Measurements from ENCODE around the gene KCNK5. TPM values are rescaled to one million over a fixed set of nuclear protein-coding genes. Genes with fewer than 3 reads are reported as not detected.

The KCNK5 gene
- total RNA-seq, 1 donor from 2014 or later, result 0.26 TPM

- TF ChIP-seq, protein P1, sequence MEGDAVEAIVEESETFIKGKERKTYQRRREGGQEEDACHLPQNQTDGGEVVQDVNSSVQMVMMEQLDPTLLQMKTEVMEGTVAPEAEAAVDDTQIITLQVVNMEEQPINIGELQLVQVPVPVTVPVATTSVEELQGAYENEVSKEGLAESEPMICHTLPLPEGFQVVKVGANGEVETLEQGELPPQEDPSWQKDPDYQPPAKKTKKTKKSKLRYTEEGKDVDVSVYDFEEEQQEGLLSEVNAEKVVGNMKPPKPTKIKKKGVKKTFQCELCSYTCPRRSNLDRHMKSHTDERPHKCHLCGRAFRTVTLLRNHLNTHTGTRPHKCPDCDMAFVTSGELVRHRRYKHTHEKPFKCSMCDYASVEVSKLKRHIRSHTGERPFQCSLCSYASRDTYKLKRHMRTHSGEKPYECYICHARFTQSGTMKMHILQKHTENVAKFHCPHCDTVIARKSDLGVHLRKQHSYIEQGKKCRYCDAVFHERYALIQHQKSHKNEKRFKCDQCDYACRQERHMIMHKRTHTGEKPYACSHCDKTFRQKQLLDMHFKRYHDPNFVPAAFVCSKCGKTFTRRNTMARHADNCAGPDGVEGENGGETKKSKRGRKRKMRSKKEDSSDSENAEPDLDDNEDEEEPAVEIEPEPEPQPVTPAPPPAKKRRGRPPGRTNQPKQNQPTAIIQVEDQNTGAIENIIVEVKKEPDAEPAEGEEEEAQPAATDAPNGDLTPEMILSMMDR (IDR thresholded peaks at IDR 0.05; ENCODE audit: insufficient read depth, low read length, severe bottlenecking), result no peak
- no peak for FAIRE-seq
- DNase-seq (ENCODE audit: low read depth), result no peak
- no peak overlapping the region for H3K4me3 ChIP-seq (ENCODE audit: low read depth, low read length)
- H3K27me3 ChIP-seq (ENCODE audit: control insufficient read depth, insufficient read depth, low read length), result peaks cover 2% of the 10 kb centered on the region
- H3K36me3 ChIP-seq (ENCODE audit: control insufficient read depth, insufficient read depth, low read length), result no peaks in the 10 kb centered on the region
Observed at GRCh38 chr6:39152262-39152661, 77.0 kb downstream of the KCNK5 start.

DNA sequence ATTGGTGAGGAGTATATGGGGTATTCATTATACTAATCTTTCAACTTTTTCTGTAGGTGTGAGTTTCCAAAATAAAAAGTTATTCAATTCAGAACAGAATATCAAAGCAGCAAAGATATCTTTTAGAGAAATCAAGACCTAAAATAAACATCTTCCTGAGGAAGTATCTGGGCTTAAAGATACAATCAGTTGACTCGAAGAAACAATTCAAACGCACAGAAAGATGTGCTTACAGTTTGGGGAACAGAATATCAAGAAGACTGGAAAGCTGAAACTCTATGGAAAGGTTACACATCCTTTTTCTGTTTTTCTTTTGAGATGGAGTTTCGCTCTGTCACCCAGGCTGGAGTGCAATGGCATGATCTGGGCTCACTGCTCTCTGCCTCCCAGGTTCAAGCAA lies 78.1 kb downstream of the KCNK5 start:
- no peak for FAIRE-seq
- Histone ChIP-seq H3K36me3 (ENCODE audit: control insufficient read depth, insufficient read depth, low read length) (no peaks in the 10 kb centered on the region), H3K27me3 (ENCODE audit: control insufficient read depth, insufficient read depth, low read length) (peaks cover 4% of the 10 kb centered on the region), H3K4me3 (ENCODE audit: low read depth, low read length) (no peak overlapping the region)
- DNase-seq (ENCODE audit: low read depth), result no peak
- TF ChIP-seq, protein P1 (IDR thresholded peaks at IDR 0.05; ENCODE audit: insufficient read depth, low read length, severe bottlenecking), result no peak

DNA sequence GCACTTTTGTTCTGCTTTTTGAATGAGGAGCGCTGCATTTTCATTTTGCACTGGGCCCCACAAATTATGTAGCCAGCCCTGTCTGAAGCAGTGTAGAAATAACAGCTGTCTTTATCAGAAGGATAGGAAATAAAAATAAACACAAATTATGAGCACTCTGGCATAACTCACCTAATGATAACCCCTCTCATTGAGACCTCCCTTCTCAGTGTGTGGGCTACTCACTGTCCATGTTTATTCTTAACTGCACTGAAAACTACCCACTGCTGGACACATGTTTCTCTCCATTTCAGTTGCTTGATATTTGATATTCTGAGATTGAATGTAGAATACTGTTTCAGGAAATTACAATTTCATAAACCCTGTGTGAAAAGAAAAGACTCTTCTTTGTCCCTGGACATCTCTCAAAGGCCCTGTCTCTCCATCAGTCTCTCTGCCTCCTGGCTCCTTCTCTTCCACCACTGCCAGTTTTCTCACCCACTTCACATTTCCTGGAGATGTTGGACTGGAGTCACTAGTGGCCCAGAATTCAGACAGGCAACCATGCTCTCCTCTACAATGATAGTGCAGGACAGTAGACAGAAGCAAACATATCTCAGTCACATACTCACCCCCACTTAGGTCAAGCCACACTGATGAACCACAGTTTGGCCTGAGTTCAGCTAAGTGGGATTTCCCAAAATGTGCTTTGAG lies 84.6 kb downstream of the KCNK5 start:
- Histone ChIP-seq H3K4me3 (ENCODE audit: low read depth, low read length) (no peak overlapping the region), H3K27me3 (ENCODE audit: control insufficient read depth, insufficient read depth, low read length) (peaks cover 4% of the 10 kb centered on the region), H3K36me3 (ENCODE audit: control insufficient read depth, insufficient read depth, low read length) (no peaks in the 10 kb centered on the region)
- FAIRE-seq, result peak; percentile 77
- DNase-seq (ENCODE audit: low read depth), result no peak
- TF ChIP-seq, protein P1 (IDR thresholded peaks at IDR 0.05; ENCODE audit: insufficient read depth, low read length, severe bottlenecking), result no peak

GRCh38 chr6:39143238-39143930 lies 85.9 kb downstream of the KCNK5 start:
- FAIRE-seq (peak; percentile 76), DNase-seq (ENCODE audit: low read depth) (peak; percentile 50)
- TF ChIP-seq, protein P1 (IDR thresholded peaks at IDR 0.05; ENCODE audit: insufficient read depth, low read length, severe bottlenecking), result no peak
- Histone ChIP-seq H3K4me3 (ENCODE audit: low read depth, low read length) (no peak overlapping the region), H3K36me3 (ENCODE audit: control insufficient read depth, insufficient read depth, low read length) (no peaks in the 10 kb centered on the region), H3K27me3 (ENCODE audit: control insufficient read depth, insufficient read depth, low read length) (peaks cover 4% of the 10 kb centered on the region)

GRCh38 chr6:39140556-39141167 lies 88.6 kb downstream of the KCNK5 start:
- Histone ChIP-seq H3K27me3 (ENCODE audit: control insufficient read depth, insufficient read depth, low read length) (no peaks in the 10 kb centered on the region), H3K4me3 (ENCODE audit: low read depth, low read length) (no peak overlapping the region), H3K36me3 (ENCODE audit: control insufficient read depth, insufficient read depth, low read length) (no peaks in the 10 kb centered on the region)
- FAIRE-seq (no peak), DNase-seq (ENCODE audit: low read depth) (no peak)
- TF ChIP-seq, protein P1 (IDR thresholded peaks at IDR 0.05; ENCODE audit: insufficient read depth, low read length, severe bottlenecking), result no peak

Other genes starting within 250 kb of the KCNK5 start
- gene GLP1R, start 180.7 kb downstream of the KCNK5 start, total RNA-seq, result not detected in 2 replicates
- 9.0 and 14.2 TPM in 2 replicates for gene SAYSD1, start 114.3 kb downstream of the KCNK5 start, total RNA-seq
- gene KCNK17, start 84.9 kb upstream of the KCNK5 start, total RNA-seq, result not detected in 2 replicates
- gene KCNK16, start 93.2 kb upstream of the KCNK5 start, total RNA-seq, result not detected in 2 replicates